Natural killer cell (primary cell): ENCODE results near the gene PUS10. TPM values are rescaled to one million over a fixed set of nuclear protein-coding genes. Genes with fewer than 3 reads are reported as not detected.

Source experiments
- ATAC-seq, 3 donors: fragments of 150-1000 bp in 2 of 3; fragments of 200-7000 bp in 1 of 3; cut with Tn5 transposase; 1 replicate in 1 of 3; 2 replicates in 2 of 3; pipeline ENCODE4 v1.10.0; 2021; ENCODE audit warnings: mild to moderate bottlenecking in 2 of 3, moderate library complexity in 2 of 3
- DNase-seq, 2 donors: peaks; one replicate each; pipeline versions ENCODE4 v3.0.0 to v3.0.0-alpha.2; 2013 to 2021; ENCODE audit warnings: mixed read lengths in 1 of 2
- H3K27ac ChIP-seq: one replicate; pipeline ENCODE4 v1.5.1; 2013; ENCODE audit warnings: mild to moderate bottlenecking, low read length
- H3K27me3 ChIP-seq: one replicate; pipeline ENCODE4 v1.6.1; 2013; ENCODE audit warnings: low read length; ENCODE audit not compliant: control insufficient read depth, insufficient read depth
- H3K36me3 ChIP-seq: one replicate; pipeline ENCODE4 v1.6.1; 2013; ENCODE audit warnings: low read length; ENCODE audit not compliant: control insufficient read depth, insufficient read depth
- H3K4me1 ChIP-seq: one replicate; pipeline ENCODE4 v1.6.1; 2013; ENCODE audit warnings: low read length; ENCODE audit not compliant: control insufficient read depth, insufficient read depth
- H3K4me3 ChIP-seq: one replicate; pipeline ENCODE4 v1.5.1; 2013; ENCODE audit warnings: low read length
- H3K9me3 ChIP-seq: one replicate; pipeline ENCODE4 v1.6.1; 2013; ENCODE audit warnings: low read length; ENCODE audit not compliant: control insufficient read depth, insufficient read depth
- H3K27ac Mint-ChIP-seq, 2 donors: one replicate each; pipeline ENCODE4 v1.8.0; 2022; ENCODE audit warnings: mild to moderate bottlenecking in 2 of 2, mixed read lengths in 2 of 2, moderate library complexity in 1 of 2
- H3K27me3 Mint-ChIP-seq, 2 donors: one replicate each; pipeline ENCODE4 v1.8.0; 2022; ENCODE audit warnings: low read depth in 2 of 2, mixed read lengths in 2 of 2
- H3K36me3 Mint-ChIP-seq: one replicate; pipeline ENCODE4 v1.8.0; 2022; ENCODE audit warnings: mixed read lengths
- H3K4me1 Mint-ChIP-seq, 2 donors: one replicate each; pipeline ENCODE4 v1.8.0; 2022; ENCODE audit warnings: mixed read lengths in 2 of 2
- H3K4me3 Mint-ChIP-seq: one replicate; pipeline ENCODE4 v1.8.0; 2022; ENCODE audit warnings: mild to moderate bottlenecking, moderate library complexity, mixed read lengths
- H3K9me3 Mint-ChIP-seq, 2 donors: one replicate each; pipeline ENCODE4 v1.8.0; 2022; ENCODE audit warnings: mixed read lengths in 2 of 2
- CTCF ChIP-seq: fragments of 200-600 bp; IDR thresholded peaks from one replicate; pipeline ENCODE4 v1.8.0; 2022; ENCODE audit warnings: antibody characterized with exemption
- WGBS: methylation state at CpG from one replicate; pipeline ENCODE4 v1.1.7; 2013; ENCODE audit warnings: missing lambda C conversion rate; ENCODE audit not compliant: insufficient coverage; 5-methylcytosine and 5-hydroxymethylcytosine counted together
- intact Hi-C: fragments of 100-400 bp; cut with micrococcal nuclease; formaldehyde crosslinking; loops from one replicate; pipeline ENCODE4 v1.14.2; 2022
- total RNA-seq, 4 donors: library from RNA; stranded (reverse); fragments of 120-200 nt in 1 of 4; gene quantifications; one replicate each; pipeline versions ENCODE4 v1.2.3 to v1.2.4, GENCODE V29; 2013 to 2022

Gene PUS10
- total RNA-seq, 3 donors from 2014 or later (not counting 1 experiment from before 2014, with no cell fraction given), result 7.2 to 15.2 (median 8.4) TPM

DNA sequence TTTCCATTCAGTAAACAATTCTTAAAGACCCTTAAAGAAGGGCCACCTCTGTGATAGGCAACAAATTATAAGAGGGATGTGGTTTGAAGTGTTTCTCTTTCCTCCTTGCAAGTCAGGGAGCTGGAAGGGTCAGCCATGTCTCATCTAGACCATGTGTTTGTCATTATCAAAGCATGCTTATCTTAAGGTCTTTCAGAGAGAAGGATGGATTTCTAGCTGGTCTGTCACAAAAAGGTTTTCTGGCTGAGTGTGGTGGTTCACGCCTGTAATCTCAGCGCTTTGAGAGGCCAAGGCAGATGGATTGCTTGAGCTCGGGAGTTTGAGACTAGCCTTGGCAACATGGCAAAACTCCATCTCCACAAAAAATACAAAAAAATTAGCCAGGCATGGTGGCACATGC, 59.7 kb downstream of the PUS10 start:
- 90% methylated on average over 3 of the region's 3 CpGs for WGBS

DNA sequence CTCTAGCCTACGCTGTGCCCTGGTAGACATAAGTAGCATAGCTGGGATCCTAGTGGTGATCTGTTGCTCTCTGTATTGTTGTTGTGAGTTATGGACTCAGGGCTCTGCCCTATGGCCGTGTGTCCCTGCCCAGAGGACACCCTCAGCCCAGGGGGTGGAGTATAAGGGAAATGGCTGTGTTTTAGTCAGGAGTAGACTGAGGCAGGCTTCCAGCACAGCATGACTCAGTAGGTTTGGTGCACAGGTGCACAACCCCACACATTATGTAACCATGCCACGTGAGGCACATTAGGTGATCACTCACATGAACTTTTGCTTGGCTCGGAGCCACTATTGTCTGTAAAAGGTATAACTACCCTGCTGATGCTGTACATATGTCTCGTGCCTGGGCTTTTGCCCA, 60.4 kb downstream of the PUS10 start:
- Histone ChIP-seq H3K27me3 (no peaks in the 10 kb centered on the region), H3K4me3 (no peak overlapping the region), H3K27ac (no peak overlapping the region), H3K4me1 (peaks cover 10% of the 10 kb centered on the region), H3K36me3 (no peaks in the 10 kb centered on the region), H3K9me3 (no peaks in the 10 kb centered on the region)
- ATAC-seq (no peak), DNase-seq (no peak)
- intact Hi-C loops, result no loop called here
- 95% methylated on average over 5 of the region's 5 CpGs for WGBS
- Mint-ChIP-seq H3K36me3 (peaks cover 8% of the 10 kb centered on the region), H3K4me1 (peaks cover 22 to 24% of the 10 kb centered on the region in 2 donors), H3K4me3 (no peak overlapping the region), H3K9me3 (no peaks in the 10 kb centered on the region), H3K27ac (peak overlapping the region in 1 of 2 donors; percentile 56), H3K27me3 (no peaks in the 10 kb centered on the region)
- TF ChIP-seq CTCF, result no peak

More for the DNA sequence above, 59.7 kb downstream of the PUS10 start:
- Mint-ChIP-seq H3K27ac (peak overlapping the region; percentile 21 to 56), H3K27me3 (no peaks in the 10 kb centered on the region), H3K9me3 (no peaks in the 10 kb centered on the region), H3K36me3 (peaks cover 5% of the 10 kb centered on the region), H3K4me1 (peaks cover 17 to 23% of the 10 kb centered on the region in 2 donors), H3K4me3 (no peak overlapping the region)
- no peaks in the 10 kb centered on the region for H3K9me3 ChIP-seq
- no peak for DNase-seq
- H3K27ac ChIP-seq, result no peak overlapping the region
- ATAC-seq, result no peak
- intact Hi-C loops, result no loop called here
- H3K27me3 ChIP-seq, result no peaks in the 10 kb centered on the region
- no peak for TF ChIP-seq CTCF
- peaks cover 10% of the 10 kb centered on the region for H3K4me1 ChIP-seq
- no peaks in the 10 kb centered on the region for H3K36me3 ChIP-seq
- H3K4me3 ChIP-seq, result no peak overlapping the region

DNA sequence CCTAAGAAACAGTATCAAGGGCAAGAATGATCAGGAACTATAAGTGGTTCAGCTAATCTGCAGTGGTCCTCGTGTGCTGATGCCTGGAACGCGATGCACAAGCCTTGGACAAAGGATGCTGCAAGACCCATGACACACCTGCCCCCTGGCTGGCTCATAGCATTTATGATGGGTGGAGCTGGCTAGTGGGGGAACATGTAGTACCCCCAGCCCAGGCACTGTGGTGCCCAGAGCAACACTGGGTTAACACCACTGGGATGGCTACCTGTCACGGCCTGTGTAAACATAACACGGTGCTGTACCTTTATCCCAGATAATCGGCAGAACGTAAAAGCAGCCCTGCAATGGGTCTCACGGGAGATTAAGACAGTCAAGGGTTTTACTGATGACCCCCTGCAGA, 60.8 kb downstream of the PUS10 start:
- ATAC-seq (no peak), DNase-seq (no peak)
- WGBS, result 99% methylated on average over 8 of the region's 8 CpGs
- no peak overlapping the region for H3K4me3 ChIP-seq
- peaks cover 22 to 24% of the 10 kb centered on the region in 2 donors for H3K4me1 Mint-ChIP-seq
- H3K27ac ChIP-seq, result no peak overlapping the region
- no peaks in the 10 kb centered on the region for H3K27me3 Mint-ChIP-seq
- no peak overlapping the region for H3K4me3 Mint-ChIP-seq
- peaks cover 10% of the 10 kb centered on the region for H3K4me1 ChIP-seq
- H3K9me3 ChIP-seq, result no peaks in the 10 kb centered on the region
- intact Hi-C loops, result no loop called here
- H3K27ac Mint-ChIP-seq, result peak overlapping the region in 1 of 2 donors; percentile 56
- no peaks in the 10 kb centered on the region for H3K27me3 ChIP-seq
- TF ChIP-seq CTCF, result no peak
- peaks cover 8% of the 10 kb centered on the region for H3K36me3 Mint-ChIP-seq
- H3K36me3 ChIP-seq, result no peaks in the 10 kb centered on the region
- H3K9me3 Mint-ChIP-seq, result no peaks in the 10 kb centered on the region

GRCh38 chr2:60954139-60954538, 63.9 kb downstream of the PUS10 start:
- Mint-ChIP-seq H3K36me3 (peaks cover 8% of the 10 kb centered on the region), H3K27ac (peak overlapping the region; percentile 83 to 95), H3K27me3 (no peaks in the 10 kb centered on the region), H3K4me1 (peaks cover 33 to 47% of the 10 kb centered on the region in 2 donors), H3K9me3 (no peaks in the 10 kb centered on the region), H3K4me3 (peak overlapping the region; percentile 74)
- ATAC-seq (peak; percentile 96 to 98 (median 98)), DNase-seq (peak; percentile 39 to 70)
- Histone ChIP-seq H3K27me3 (no peaks in the 10 kb centered on the region), H3K27ac (peak overlapping the region; percentile 80), H3K36me3 (no peaks in the 10 kb centered on the region), H3K9me3 (no peaks in the 10 kb centered on the region), H3K4me3 (no peak overlapping the region), H3K4me1 (peaks cover 16% of the 10 kb centered on the region)
- TF ChIP-seq CTCF, result no peak
- intact Hi-C loops, result loop anchor here (1.0 to 5.0 kb wide), 5 partner anchors 11 to 135 kb away; partner anchors contain the start of gene REL
- WGBS, result 23% methylated on average over 2 of the region's 2 CpGs
